Fibroblast of mammary gland (primary cell): ENCODE results near the gene KCND1.

Source experiments
- DNase-seq: peaks from one replicate; pipeline ENCODE4 v3.0.0-alpha.2; 2010; ENCODE audit warnings: low read depth
- H3K4me3 ChIP-seq: 2 replicates; pipeline ENCODE4 v1.5.1; 2011; ENCODE audit warnings: low read depth, mild to moderate bottlenecking, low read length, moderate library complexity; ENCODE audit not compliant: control insufficient read depth
- CTCF ChIP-seq: conservative IDR thresholded peaks from 2 replicates; pipeline ENCODE4 v1.5.1; 2011; ENCODE audit warnings: low read depth, low read length, inconsistent platforms; ENCODE audit not compliant: control insufficient read depth, insufficient read depth

Gene KCND1

GRCh38 chrX:48934581-48935300 is 36.9 kb downstream of the KCND1 start:
- no peak for TF ChIP-seq CTCF
- no peak for DNase-seq
- H3K4me3 ChIP-seq = no peak overlapping the region

GRCh38 chrX:48933757-48934156 is 37.9 kb downstream of the KCND1 start:
- TF ChIP-seq CTCF = no peak
- H3K4me3 ChIP-seq = no peak overlapping the region
- DNase-seq = no peak

- no peak for TF ChIP-seq CTCF
- DNase-seq = no peak
- H3K4me3 ChIP-seq = no peak overlapping the region
Observed at GRCh38 chrX:48927736-48928382, 43.8 kb downstream of the KCND1 start.

GRCh38 chrX:48927123-48927522 is 44.5 kb downstream of the KCND1 start:
- no peak for DNase-seq
- no peak overlapping the region for H3K4me3 ChIP-seq
- TF ChIP-seq CTCF = no peak

GRCh38 chrX:48924270-48924669 is 47.4 kb downstream of the KCND1 start:
- H3K4me3 ChIP-seq = no peak overlapping the region
- DNase-seq = no peak
- TF ChIP-seq CTCF = no peak

- H3K4me3 ChIP-seq = no peak overlapping the region
- DNase-seq = no peak
- no peak for TF ChIP-seq CTCF
Observed at GRCh38 chrX:48923771-48924170, 47.9 kb downstream of the KCND1 start.
